Occipital lobe (tissue), 2 donors: ENCODE measurements around the gene ITPR1. TPM values are rescaled to one million over a fixed set of nuclear protein-coding genes. Genes with fewer than 3 reads are reported as not detected.
A peak's percentile ranks its signal among the peaks of the same experiment; 100 is the strongest.

ENCODE experiments used
- DNase-seq: peaks from one replicate; lab custom pipeline; 2025; lab: John Stamatoyannopoulos, UW
- total RNA-seq: library from RNA; depleted of rRNA; stranded (reverse); fragments of >200 nt; gene quantifications from one replicate; pipeline ENCODE4 v1.2.3, GENCODE V29; 2014

The ITPR1 gene
- total RNA-seq, 1 donor from 2014 or later = 136 TPM

DNA sequence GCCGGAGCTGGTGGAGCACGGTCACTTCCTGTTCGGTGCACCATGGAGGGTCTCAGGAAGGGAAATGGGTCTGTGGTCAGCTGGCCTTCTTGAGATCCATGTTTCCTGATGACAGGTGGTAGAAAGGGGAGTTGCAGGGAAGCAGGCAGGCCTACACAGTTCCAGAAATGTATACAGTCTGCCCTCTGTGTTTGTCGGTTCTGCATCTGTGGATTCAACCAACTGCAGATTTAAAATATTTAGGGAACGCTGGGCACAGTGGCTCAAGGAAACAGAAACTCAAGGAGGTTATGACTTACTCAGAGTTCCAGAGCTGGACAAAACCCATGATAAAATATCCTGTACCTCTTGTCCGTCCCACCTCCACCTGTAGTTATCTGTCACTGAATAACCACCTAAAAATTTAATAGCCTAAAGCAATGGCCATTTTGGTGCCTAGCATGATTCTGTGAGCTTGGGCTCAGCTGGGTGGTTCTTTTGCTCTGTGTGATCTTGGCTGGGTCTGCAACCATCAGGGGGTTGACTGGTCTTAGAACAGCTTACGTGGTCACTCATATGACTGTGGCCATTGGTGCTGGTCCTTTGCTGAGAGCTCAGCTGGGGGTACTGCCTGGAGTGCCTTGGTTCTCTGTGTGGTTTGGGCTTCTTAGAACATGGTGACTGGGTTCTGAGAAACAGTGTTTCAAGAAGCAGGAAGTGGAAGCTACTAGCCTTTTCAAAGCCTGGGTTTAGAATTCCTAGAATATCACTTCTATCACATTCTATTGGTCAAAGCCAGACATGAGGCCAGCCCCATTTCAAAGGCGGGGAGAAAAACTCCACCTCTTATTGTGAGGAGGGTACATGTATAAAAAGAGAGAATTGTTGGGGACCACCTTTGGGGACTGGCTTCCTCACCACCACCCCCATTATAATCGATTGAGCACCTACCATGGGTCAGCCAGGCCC lies 246.4 kb downstream of the ITPR1 start:
- DNase-seq = no peak

DNA sequence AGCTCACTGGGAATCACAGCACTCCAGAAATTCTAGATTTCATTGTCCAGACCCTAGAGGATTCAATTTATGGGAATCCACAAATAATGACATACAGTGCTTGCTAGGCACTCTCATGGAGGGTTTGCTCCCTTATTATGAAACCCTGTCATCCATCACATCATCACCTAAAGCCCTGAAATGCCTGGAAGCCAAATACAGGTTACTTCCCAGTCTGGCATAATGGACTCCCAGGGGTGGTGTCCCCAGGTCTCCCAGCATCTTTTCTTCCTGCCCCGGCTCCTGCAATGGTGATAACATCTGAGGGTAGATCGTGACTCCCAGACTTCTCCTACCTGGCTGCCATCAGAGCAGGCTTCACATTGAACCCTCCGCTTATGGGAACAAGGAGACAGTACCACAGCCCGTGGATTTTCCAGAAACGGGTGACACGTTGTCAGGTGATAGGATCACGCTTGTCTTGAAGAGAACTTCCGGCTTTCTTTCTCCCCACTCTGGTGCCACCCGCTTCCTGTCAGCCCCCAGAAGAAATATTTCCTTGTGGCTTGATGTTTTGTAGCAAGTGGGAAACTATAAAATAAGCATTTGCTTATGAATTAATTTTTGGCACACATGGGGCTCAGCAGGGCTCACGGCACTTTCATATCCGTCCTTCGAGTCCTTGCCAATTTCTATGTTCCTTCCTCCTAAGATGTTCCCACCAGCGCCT lies 247.4 kb downstream of the ITPR1 start:
- DNase-seq = no peak

DNA sequence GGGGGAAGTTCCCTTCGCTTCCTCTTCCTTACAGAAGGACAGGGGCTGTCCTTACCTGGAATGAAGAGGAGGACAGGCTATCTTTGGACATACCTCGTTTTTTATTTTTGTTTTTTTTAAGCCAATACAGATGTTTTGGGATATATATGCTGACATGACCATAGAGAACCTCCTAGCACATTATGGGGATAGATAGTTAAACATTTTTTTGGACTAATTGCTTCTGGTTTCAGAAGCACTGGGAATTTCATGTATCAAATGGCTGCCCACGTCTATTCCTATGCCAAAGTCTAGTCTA lies 247.9 kb downstream of the ITPR1 start:
- no peak for DNase-seq

DNA sequence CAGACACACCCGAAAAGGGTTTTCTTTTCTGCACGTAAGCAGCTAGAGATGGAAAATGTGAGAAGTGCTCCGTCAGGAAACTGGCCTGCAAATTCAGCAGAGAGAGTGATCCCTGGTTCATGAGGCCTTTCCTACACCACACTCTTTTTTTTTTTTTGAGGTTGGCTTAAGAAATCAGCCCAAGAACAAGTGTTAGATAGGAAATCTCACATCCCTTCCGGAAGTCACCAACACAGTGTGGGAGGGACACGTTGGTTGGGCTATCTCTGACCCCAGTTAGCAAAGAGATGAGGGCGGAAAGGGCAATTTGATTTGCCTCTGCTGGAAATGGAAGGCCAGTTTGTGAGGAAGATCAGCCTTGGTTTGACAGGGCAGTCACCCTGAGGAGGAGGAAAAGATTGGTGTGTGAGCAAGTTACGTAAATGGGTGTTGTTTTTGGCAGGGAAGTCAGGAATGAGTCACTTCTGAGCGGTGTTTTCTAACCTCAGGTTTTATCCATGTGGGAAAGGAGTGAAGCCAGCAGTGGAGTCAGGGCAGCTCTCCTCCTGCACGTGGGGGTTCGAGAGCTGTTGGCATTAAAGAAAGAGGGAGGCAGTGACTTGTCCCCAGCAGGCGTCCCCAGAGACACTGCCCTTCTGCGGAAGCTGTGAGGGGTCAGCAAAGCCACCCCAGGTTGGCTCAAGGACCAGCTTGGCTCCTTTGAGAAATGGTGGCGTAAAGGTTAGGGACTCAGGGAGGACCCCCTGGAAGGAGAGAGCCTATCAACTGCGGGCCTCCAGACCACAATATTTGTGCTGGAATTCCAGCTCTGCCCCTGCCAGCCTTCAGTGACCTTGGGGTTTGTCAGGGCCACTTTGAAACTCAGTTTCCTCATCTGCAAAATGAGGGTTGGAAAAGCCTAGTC lies 248.5 kb downstream of the ITPR1 start:
- peak; percentile 36 for DNase-seq

DNA sequence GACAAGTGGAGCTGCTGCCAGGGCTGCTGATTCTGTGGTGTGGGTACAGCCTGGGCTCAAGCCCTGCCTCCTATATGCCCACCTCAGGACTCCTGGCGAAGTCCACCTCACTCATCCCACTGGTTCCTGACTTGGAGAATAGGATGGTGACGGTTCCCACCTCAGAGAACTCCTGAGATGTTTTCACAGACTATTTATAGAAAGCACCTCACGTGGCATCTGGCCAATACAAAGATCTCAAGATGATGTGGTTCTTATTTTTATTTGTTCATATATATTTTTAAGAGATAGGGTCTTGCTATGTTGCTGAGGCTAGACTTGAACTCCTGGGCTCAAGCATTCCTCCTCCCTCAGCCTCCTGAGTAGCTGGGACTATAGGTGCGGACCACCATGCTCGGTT lies 249.2 kb downstream of the ITPR1 start:
- DNase-seq = no peak

DNA sequence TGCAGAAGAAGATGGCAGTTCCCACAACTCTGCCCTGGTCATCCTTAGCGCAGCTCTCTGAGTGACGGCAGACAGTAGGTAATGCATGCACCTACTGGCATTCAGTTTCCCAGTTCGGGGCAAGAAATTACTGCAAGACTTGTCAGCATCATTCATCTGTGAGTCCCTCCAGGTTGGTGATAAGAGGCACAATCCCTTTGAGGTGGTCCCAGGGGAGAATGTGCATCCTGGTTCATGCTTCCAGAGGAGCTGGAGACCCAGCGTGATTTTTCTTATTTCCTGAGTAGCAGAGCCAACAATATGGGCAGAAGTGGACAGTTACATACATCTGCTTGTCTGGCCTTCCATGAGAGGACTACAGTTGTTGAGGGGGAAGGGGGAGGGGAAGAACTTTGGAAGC lies 250.2 kb downstream of the ITPR1 start:
- DNase-seq = no peak

DNA sequence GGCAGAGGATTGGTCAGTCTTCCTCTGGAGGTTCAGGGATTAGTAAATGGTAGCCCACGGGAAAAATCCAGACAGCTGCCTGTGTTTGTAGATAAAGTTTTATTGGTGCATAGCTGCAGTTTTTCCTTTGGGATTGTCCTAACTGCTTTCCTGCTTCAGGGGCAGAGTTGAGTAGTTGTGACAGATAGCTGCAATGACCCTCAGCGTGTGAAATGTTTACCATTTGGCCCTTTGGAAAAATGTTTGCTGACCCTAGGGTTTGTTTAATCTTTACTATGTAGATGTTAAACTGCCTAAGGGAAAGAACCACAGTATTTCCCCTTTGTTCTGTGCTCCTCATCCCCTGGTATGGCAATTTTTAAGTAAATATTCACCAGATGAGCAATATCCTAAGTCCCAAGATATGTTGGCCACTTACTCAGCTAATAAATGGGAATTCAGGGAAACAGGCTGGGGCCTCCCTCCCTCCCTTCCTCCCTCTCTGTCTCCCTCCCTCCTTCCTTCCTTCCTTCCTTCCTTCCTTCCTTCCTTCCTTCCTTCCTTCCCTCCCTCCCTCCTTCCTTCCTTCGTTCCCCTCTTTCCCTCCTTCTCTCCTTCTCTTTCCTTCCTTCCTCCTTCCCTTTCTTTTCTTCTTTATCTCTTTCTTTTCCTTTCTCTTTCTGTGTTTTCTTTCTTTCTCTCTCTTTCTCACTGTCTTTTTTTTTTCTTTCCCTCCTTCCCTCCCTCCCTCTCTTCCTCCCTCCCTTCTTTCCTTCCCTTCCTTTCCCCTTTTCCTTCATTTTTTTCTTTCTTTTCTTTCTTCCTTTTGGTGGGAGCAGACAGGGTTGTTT lies 251.5 kb downstream of the ITPR1 start:
- DNase-seq = no peak

DNA sequence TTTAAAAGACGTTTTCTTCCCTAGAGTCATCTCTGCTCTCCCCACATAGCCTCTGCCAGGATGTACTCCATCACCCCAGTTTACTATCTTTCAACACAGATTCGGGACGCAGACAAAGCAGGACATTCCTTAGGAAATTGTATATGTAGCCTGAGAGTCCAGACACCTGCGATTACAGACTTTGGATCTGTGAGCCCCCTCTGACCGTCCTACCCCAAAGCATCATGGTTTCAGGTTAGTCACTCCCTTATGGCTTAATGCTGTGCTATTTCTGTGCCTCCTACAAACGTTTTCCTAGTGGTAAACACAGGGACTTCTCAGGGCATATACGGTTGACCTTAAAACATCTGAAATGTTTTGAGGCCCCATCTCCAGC lies 252.1 kb downstream of the ITPR1 start:
- no peak for DNase-seq

DNA sequence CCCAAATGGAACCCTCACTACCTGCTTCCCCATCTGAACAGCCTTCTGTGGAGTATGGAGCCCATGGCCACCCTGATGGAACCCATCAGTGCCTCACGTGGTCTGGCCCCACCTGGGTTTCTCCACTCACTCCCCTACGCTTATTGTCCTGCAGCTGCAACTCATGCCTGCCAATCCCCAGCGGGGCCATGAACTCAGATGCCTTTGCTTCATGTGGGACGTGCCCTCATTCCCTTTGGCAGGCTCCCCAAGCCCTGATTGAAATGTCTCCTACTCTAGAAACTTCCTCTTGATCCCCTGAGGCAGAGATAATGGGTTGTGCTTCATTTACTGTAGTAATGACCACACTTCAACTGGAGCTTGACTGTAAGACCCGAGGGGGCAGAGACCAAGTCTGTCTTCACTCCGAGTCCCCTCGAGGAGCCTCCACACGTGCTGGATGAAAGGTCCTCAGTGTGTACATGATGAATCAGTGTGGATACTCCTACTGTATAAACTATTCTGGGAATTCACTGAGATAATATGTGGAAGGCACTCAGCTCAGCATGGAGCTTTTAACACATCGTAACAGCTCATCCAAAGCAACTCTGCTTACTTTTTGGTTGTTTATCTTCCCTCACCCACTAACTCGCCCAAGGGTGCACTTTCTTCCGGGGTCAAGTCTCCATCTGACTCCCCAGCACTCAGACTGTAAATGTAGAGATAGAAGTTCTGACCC lies 253.3 kb downstream of the ITPR1 start:
- DNase-seq = no peak

DNA sequence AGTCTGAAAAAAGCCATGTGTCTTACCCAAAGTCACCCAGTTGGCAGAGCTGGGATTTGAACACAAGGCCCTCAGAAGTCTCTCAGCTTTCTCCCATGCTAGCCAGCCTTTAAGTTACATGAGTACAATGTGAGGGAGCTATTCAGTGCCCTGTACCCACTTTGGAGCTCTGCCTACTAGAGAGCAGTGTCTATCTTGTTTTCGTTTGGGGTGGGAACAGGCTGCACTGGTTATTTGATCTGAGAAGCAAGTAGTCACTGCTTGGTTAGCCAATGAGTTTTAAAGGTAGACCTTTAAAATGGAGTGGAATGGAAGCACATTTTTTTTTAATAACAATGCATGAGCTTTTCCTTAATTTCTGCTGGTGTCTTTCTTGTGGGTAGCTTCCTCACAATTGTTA lies 255.0 kb downstream of the ITPR1 start:
- DNase-seq = no peak

DNA sequence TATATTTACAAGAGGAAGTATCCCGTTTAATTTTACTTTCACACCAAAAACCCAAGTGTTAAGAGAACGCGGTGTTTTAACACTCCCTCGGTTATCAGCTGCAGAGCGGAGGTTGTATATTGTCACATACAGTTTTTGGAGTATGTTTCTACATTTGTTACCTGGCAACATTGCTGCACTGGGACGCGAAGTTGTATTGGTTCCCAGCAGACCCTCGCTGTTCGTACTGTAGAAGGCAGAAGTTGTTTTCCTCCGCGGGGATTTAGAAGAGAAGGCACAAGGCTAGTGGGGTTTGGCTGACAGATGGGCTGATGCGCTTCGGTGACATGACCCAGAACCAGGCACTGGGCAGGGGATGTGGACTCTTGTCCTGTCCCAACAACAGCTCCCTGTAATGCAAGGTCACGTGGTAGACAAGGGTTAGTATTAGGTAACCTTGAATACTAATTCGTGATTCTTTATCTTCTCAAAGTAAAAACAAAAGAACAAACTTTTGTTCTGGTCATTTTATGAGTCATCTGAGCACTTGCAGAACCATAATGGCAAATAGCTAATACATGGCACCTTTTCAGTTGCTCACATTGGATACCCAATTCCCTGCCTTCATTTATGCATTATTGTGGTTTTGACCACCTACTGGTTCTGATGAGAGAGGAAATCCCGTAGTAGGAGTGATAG lies 255.7 kb downstream of the ITPR1 start:
- peak; percentile 30 for DNase-seq

DNA sequence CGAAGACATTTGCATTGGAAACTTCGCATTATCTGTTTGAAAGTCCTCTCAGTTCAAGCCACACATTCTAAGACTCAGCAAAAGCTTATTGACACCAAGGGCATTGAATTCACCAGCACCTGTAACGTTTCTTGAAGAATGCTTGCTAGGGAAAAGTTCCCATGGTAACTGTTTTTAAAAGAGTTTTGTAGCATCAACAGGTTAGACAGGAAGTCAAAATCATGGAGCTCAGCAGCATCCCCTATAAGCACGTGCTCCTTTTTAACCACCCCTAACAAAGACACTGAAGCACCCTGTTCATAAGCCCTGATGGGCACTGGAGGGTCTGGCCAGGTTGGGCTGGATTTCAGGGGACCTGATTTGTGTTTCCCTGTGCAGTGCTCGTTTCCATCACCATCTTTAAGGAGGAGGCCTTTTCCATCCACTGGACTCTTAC lies 256.4 kb downstream of the ITPR1 start:
- no peak for DNase-seq

DNA sequence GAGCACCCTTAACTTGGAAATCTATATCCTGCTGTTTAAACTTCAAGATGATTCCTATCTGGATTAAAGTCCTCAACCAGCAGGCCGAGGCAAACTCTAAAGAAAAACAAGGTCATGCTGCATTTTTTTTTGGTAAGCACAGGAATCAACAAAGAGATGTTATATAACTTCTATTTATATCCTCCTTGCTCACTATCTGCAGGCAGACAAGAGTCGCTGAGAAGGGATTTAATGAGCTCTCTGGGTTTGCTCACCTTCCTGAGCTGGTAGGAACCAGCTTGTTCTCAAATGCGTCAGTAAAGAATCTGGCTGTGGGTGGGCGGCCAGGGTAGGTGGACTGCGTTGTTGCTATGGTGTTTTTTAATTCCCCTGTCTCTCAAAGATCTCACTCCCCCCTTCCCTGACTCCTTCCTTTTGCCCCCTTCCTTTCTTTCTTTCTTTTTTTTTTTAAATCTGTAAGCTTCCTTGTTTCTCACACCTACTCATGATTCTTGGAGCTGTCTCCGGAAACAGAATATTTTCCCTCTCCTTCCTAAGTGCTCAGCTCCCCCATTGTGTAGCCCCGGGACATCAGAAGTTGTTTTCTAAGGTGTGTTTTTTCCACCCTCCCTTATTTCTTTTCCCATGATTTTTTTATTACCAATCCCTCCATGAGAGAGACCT lies 257.3 kb downstream of the ITPR1 start:
- peak; percentile 56 for DNase-seq

DNA sequence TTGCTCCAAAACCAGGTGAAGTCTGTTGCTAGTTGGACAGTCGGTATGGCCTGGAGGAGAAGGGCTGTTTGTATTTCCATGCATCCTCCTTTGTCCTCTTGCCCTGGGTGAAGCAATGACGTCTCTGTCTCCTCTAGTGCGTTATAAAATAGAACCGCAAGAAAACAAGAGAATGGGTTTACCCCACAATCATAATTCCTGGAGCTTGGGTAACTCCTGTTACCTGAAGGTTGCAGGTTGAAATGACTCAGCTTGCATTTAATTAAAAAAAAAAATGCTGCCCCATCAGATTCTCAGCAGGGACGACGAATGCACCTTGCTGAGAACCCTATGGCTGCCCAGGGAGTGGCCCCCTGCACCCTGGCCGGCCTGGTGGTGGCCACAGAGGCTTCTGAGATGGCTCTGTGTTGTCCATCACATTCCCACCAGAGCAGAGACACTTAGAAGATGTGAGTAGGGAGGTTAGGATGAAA lies 257.9 kb downstream of the ITPR1 start:
- DNase-seq = no peak

DNA sequence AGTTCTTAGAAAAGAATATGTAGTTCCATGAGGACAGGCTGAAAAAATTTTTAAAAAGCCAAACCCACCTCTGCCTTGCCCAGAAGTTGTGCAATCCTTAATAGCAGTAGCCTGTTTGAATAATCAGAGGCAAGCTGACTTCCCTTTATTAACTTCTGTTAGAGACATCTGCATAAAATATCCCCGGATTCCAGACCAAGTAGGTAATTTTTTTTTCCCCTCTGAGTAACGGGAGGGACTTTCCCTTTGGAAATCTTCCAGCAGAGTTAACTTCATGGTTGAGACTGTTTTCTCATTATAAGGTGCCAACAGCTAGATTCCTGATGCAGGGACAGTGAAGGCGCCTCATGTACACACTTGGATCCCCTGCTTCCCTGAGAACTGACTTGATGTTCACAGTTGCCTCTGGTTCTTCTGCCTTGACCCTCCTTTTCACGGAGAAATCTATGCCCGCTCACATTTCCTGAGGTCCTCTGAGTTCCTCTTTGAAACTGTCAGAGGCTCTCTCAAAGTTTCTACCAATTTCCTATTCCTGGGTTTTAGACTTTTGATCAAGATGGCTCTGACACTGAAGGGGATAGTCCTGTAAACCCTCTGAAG lies 258.5 kb downstream of the ITPR1 start:
- no peak for DNase-seq

DNA sequence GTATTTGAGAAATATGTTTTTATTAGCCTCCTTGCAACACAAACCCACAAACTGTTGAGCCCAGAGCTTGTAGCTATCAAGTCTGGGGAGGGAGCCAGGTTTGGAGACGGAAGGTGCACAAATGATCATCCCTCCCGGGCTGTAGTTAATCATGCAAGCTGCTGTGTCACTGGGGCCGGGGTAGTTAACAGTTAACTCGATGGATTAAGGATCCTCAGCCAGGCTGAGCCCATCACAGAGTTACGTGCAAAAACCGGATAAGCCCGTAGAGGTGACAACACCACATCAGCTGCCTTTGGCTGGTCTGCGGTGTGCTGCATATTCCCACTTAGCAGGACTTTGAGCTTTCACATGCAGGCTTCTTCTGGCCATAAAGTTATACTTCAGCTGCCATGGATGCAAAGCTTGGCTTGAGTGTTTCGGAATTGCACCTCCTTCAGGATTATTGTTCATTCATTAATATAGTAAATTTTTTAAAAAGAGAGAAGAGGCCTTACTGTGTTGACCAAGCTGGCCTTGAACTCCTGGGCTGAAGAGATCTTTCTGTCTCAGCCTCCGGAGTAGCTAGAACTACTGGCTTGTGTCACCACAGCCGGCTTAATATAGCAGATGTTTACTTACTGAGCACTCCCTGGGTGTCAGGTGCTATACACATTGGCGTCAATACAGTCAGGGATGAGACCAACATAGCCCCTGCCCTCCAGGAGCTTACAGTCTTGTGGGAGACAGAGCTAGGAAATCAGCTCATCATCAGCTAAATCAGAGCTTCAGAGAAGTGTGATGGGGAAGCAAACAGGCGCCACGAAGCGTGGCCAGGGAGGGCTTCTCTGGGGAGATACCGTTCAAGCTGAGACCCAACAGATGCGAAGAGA lies 259.3 kb downstream of the ITPR1 start:
- no peak for DNase-seq

DNA sequence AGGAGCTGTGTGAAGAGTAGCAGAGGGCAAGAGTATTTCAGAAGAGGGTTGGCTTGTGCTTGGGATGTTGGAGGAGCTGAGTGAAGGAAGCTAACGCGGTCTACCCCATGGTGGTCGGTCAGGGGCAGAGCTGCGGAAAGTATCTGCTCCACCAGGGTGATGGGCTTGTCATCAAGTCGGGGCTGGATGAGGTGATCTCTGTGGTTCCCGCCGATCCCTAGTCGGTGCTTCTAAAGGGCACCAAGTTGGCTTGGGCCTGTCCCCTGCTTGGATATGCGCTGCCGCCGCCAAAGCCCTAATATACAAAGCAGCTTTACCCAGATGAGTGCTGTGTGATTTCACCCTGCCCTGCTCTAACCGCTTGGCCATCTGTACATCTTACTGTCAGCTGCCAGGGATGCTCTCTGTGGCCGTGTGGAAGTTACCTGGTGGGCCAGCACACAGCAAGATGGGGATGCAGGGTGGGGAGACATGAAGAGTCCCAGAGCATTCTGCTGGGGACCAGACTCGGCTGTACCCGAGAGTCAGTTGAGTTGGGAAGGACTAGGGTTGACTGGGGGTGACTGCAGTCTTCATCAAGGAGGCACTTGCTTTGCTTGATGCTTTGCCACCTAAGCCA lies 260.0 kb downstream of the ITPR1 start:
- no peak for DNase-seq
